KOPT-K1 (cell line): Measurements from ENCODE around the gene SRSF4.

ENCODE experiments used
- H3K27ac ChIP-seq: fragments of 200-600 bp; sonication (generic); 2 replicates; pipeline ENCODE4 v1.5.1; 2016; ENCODE audit warnings: antibody characterized with exemption, mild to moderate bottlenecking, low read depth, low read length; ENCODE audit not compliant: poor library complexity, severe bottlenecking
- H3K36me3 ChIP-seq: fragments of 200-600 bp; sonication (generic); 2 replicates; pipeline ENCODE4 v1.5.1; 2017; ENCODE audit warnings: antibody characterized with exemption, mild to moderate bottlenecking, low read length, moderate library complexity; ENCODE audit not compliant: insufficient read depth
- H3K9me3 ChIP-seq: fragments of 200-600 bp; sonication (generic); 2 replicates; pipeline ENCODE4 v1.5.1; 2017; ENCODE audit warnings: antibody characterized with exemption, low read length, mild to moderate bottlenecking; ENCODE audit not compliant: insufficient read depth, poor library complexity, severe bottlenecking

SRSF4 gene

GRCh38 chr1:29186252-29186651, 4.6 kb upstream of the SRSF4 start:
- H3K27ac ChIP-seq = no peak overlapping the region
- no peaks in the 10 kb centered on the region for H3K36me3 ChIP-seq
- no peaks in the 10 kb centered on the region for H3K9me3 ChIP-seq

- Histone ChIP-seq H3K27ac (no peak overlapping the region), H3K9me3 (no peaks in the 10 kb centered on the region), H3K36me3 (peaks cover 16% of the 10 kb centered on the region)
These were observed 1.6 kb upstream of the SRSF4 start for GRCh38 chr1:29183287-29183686.

- H3K9me3 ChIP-seq = no peaks in the 10 kb centered on the region
- peaks cover 41% of the 10 kb centered on the region for H3K36me3 ChIP-seq
- peak overlapping the region; percentile 99 for H3K27ac ChIP-seq
These were observed 945 bp downstream of the SRSF4 start for GRCh38 chr1:29180497-29181412.

- H3K36me3 ChIP-seq = peaks cover 47% of the 10 kb centered on the region
- peak overlapping the region; percentile 99 for H3K27ac ChIP-seq
- H3K9me3 ChIP-seq = no peaks in the 10 kb centered on the region
These were observed 2.0 kb downstream of the SRSF4 start for GRCh38 chr1:29179641-29180184.

- Histone ChIP-seq H3K36me3 (peaks cover 61% of the 10 kb centered on the region), H3K27ac (no peak overlapping the region), H3K9me3 (no peaks in the 10 kb centered on the region)
These were observed 4.5 kb downstream of the SRSF4 start for GRCh38 chr1:29177022-29177705.

- no peak overlapping the region for H3K27ac ChIP-seq
- H3K9me3 ChIP-seq = no peaks in the 10 kb centered on the region
- peaks cover 62% of the 10 kb centered on the region for H3K36me3 ChIP-seq
These were observed 5.1 kb downstream of the SRSF4 start for GRCh38 chr1:29176576-29176975.

- Histone ChIP-seq H3K9me3 (no peaks in the 10 kb centered on the region), H3K36me3 (peaks cover 76% of the 10 kb centered on the region), H3K27ac (no peak overlapping the region)
These were observed 9.2 kb downstream of the SRSF4 start for GRCh38 chr1:29172415-29172939.

- Histone ChIP-seq H3K36me3 (peaks cover 76% of the 10 kb centered on the region), H3K9me3 (no peaks in the 10 kb centered on the region), H3K27ac (peak overlapping the region; percentile 48)
These were observed 10.2 kb downstream of the SRSF4 start for GRCh38 chr1:29171521-29171920.

- H3K9me3 ChIP-seq = no peaks in the 10 kb centered on the region
- H3K27ac ChIP-seq = peak overlapping the region; percentile 48
- peaks cover 76% of the 10 kb centered on the region for H3K36me3 ChIP-seq
These were observed 10.6 kb downstream of the SRSF4 start for GRCh38 chr1:29171089-29171488.

GRCh38 chr1:29169976-29170375, 11.7 kb downstream of the SRSF4 start:
- peaks cover 79% of the 10 kb centered on the region for H3K36me3 ChIP-seq
- H3K9me3 ChIP-seq = no peaks in the 10 kb centered on the region
- no peak overlapping the region for H3K27ac ChIP-seq

- Histone ChIP-seq H3K9me3 (no peaks in the 10 kb centered on the region), H3K36me3 (peaks cover 90% of the 10 kb centered on the region)
These were observed 13.8 kb downstream of the SRSF4 start for GRCh38 chr1:29167904-29168303.

GRCh38 chr1:29166291-29166878, 15.3 kb downstream of the SRSF4 start:
- H3K36me3 ChIP-seq = peaks cover 97% of the 10 kb centered on the region
- H3K9me3 ChIP-seq = no peaks in the 10 kb centered on the region
- H3K27ac ChIP-seq = peak overlapping the region; percentile 44

More at GRCh38 chr1:29167904-29168303, 13.8 kb downstream of the SRSF4 start:
- H3K27ac ChIP-seq = no peak overlapping the region

GRCh38 chr1:29164588-29164987, 17.1 kb downstream of the SRSF4 start:
- Histone ChIP-seq H3K36me3 (peaks cover 99% of the 10 kb centered on the region), H3K9me3 (no peaks in the 10 kb centered on the region), H3K27ac (no peak overlapping the region)

GRCh38 chr1:29162476-29163138, 19.1 kb downstream of the SRSF4 start:
- peaks cover 99% of the 10 kb centered on the region for H3K36me3 ChIP-seq
- no peak overlapping the region for H3K27ac ChIP-seq
- no peaks in the 10 kb centered on the region for H3K9me3 ChIP-seq
